ENCODE data around the gene YBX1. TPM values are rescaled to one million over a fixed set of nuclear protein-coding genes. Genes with fewer than 3 reads are reported as not detected.

YBX1 gene
- total RNA-seq, 1 donor from 2014 or later = 582 TPM

DNA sequence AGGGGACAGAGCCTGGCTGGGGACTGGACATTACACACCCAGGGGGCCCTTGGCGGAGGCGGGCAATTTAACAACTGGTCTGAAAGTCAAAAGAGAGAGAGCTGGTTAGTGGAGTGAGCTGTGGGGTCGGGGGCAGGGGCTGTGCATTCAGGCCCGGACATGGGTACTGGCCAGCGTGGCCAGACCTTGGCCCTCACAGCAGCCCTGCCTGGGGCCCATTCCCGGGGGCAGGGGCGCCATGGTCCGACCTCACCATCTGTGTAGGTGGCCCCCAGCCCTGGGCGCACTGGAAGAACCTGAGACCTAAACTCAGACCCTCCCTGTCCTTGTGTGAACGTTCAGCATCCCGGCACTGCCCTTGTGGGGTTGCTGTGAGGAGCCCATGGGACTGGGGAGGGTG, 52.8 kb downstream of the YBX1 start:
- Mint-ChIP-seq H3K4me3 (ENCODE audit: unreplicated experiment) (no peak overlapping the region), H3K9me3 (ENCODE audit: low read depth) (no peaks in the 10 kb centered on the region), H3K36me3 (ENCODE audit: low read depth) (no peaks in the 10 kb centered on the region), H3K27me3 (ENCODE audit: low read depth) (no peaks in the 10 kb centered on the region), H3K4me1 (ENCODE audit: low read depth) (peaks cover 6% of the 10 kb centered on the region), H3K27ac (ENCODE audit: unreplicated experiment) (no peak overlapping the region)
- DNase-seq (ENCODE audit: low spot score) = no peak
- TF ChIP-seq, protein P1, sequence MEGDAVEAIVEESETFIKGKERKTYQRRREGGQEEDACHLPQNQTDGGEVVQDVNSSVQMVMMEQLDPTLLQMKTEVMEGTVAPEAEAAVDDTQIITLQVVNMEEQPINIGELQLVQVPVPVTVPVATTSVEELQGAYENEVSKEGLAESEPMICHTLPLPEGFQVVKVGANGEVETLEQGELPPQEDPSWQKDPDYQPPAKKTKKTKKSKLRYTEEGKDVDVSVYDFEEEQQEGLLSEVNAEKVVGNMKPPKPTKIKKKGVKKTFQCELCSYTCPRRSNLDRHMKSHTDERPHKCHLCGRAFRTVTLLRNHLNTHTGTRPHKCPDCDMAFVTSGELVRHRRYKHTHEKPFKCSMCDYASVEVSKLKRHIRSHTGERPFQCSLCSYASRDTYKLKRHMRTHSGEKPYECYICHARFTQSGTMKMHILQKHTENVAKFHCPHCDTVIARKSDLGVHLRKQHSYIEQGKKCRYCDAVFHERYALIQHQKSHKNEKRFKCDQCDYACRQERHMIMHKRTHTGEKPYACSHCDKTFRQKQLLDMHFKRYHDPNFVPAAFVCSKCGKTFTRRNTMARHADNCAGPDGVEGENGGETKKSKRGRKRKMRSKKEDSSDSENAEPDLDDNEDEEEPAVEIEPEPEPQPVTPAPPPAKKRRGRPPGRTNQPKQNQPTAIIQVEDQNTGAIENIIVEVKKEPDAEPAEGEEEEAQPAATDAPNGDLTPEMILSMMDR (IDR thresholded peaks at IDR 0.05) = no peak

GRCh38 chr1:42735477-42736105, 53.4 kb downstream of the YBX1 start:
- Mint-ChIP-seq H3K27me3 (ENCODE audit: low read depth) (no peaks in the 10 kb centered on the region), H3K4me1 (ENCODE audit: low read depth) (peaks cover 6% of the 10 kb centered on the region), H3K9me3 (ENCODE audit: low read depth) (no peaks in the 10 kb centered on the region), H3K4me3 (ENCODE audit: unreplicated experiment) (no peak overlapping the region), H3K27ac (ENCODE audit: unreplicated experiment) (no peak overlapping the region), H3K36me3 (ENCODE audit: low read depth) (no peaks in the 10 kb centered on the region)
- no peak for DNase-seq (ENCODE audit: low spot score)
- TF ChIP-seq, protein P1 (IDR thresholded peaks at IDR 0.05) = no peak

- no peak for DNase-seq (ENCODE audit: low spot score)
- Mint-ChIP-seq H3K27ac (ENCODE audit: unreplicated experiment) (no peak overlapping the region), H3K4me3 (ENCODE audit: unreplicated experiment) (no peak overlapping the region)
Observed at GRCh38 chr1:42736152-42736551, 53.9 kb downstream of the YBX1 start.

GRCh38 chr1:42736571-42737200, 54.5 kb downstream of the YBX1 start:
- no peak for DNase-seq (ENCODE audit: low spot score)
- Mint-ChIP-seq H3K4me3 (ENCODE audit: unreplicated experiment) (no peak overlapping the region), H3K27ac (ENCODE audit: unreplicated experiment) (no peak overlapping the region), H3K36me3 (ENCODE audit: low read depth) (no peaks in the 10 kb centered on the region), H3K27me3 (ENCODE audit: low read depth) (no peaks in the 10 kb centered on the region), H3K9me3 (ENCODE audit: low read depth) (no peaks in the 10 kb centered on the region), H3K4me1 (ENCODE audit: low read depth) (peaks cover 6% of the 10 kb centered on the region)
- TF ChIP-seq, protein P1 (IDR thresholded peaks at IDR 0.05) = no peak

More at GRCh38 chr1:42736152-42736551, 53.9 kb downstream of the YBX1 start:
- Mint-ChIP-seq H3K9me3 (ENCODE audit: low read depth) (no peaks in the 10 kb centered on the region), H3K4me1 (ENCODE audit: low read depth) (peaks cover 6% of the 10 kb centered on the region), H3K27me3 (ENCODE audit: low read depth) (no peaks in the 10 kb centered on the region), H3K36me3 (ENCODE audit: low read depth) (no peaks in the 10 kb centered on the region)
- TF ChIP-seq, protein P1 (IDR thresholded peaks at IDR 0.05) = peak; percentile 52

- H3K4me3 Mint-ChIP-seq (ENCODE audit: unreplicated experiment) = no peak overlapping the region
- TF ChIP-seq, protein P1 (IDR thresholded peaks at IDR 0.05) = peak; percentile 35
Observed at GRCh38 chr1:42737257-42737656, 55.0 kb downstream of the YBX1 start.

More at GRCh38 chr1:42737257-42737656, 55.0 kb downstream of the YBX1 start:
- no peaks in the 10 kb centered on the region for H3K36me3 Mint-ChIP-seq (ENCODE audit: low read depth)
- H3K27ac Mint-ChIP-seq (ENCODE audit: unreplicated experiment) = no peak overlapping the region
- H3K9me3 Mint-ChIP-seq (ENCODE audit: low read depth) = no peaks in the 10 kb centered on the region
- no peak for DNase-seq (ENCODE audit: low spot score)
- peaks cover 6% of the 10 kb centered on the region for H3K4me1 Mint-ChIP-seq (ENCODE audit: low read depth)
- H3K27me3 Mint-ChIP-seq (ENCODE audit: low read depth) = no peaks in the 10 kb centered on the region
